A549 (cell line): ENCODE results near the gene ADAMTS16.

Experiments
- CTCF ChIP-seq: fragments of >200 bp; sonication (Bioruptor Twin); formaldehyde crosslinking; IDR thresholded peaks from 3 replicates; pipeline ENCODE4 v1.5.1; 2016
- ESRRA ChIP-seq: fragments of 150-350 bp; IDR thresholded peaks from 2 replicates; pipeline ENCODE4 v1.6.1; 2014; ENCODE audit warnings: mild to moderate bottlenecking, low read length, borderline replicate concordance
- POLR2A ChIP-seq: IDR thresholded peaks from 2 replicates; pipeline ENCODE4 v1.6.1; 2012; ENCODE audit warnings: mild to moderate bottlenecking, low read length
- RAD21 ChIP-seq, 2 experiments: fragments of >200 bp in 1 of 2; sonication (Bioruptor Twin) in 1 of 2; formaldehyde crosslinking in 1 of 2; IDR thresholded peaks in 1 of 2; conservative IDR thresholded peaks in 1 of 2; 2 replicates in 1 of 2; 3 replicates in 1 of 2; pipeline ENCODE4 v1.6.1; 2012 to 2018; ENCODE audit warnings: inconsistent platforms in 1 of 2
- TF ChIP-seq, protein P1 (sequence below): fragments of 450-650 bp; IDR thresholded peaks from 2 replicates; pipeline ENCODE4 v1.6.1; 2014; ENCODE audit warnings: antibody characterized with exemption

DNA sequence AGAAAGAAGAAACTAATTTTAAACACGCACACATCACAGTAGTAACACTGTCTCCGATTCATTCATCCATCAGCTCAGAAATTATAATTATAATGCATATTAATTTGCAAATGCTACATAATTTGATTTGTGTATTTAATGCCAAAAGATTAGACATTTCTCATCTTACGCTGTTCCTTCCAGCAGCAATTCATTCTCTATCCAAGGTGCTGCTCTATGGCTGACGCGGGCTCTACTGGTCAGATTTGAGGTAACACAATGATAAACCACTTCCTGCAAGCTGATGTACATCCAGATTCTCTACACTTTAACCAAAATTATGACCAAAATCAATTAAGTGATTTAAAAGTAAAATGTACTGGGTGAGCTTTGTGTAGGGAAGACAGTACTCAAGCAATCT lies 204.5 kb downstream of the ADAMTS16 start:
- TF ChIP-seq RAD21 (conservative IDR thresholded peaks at IDR 0.05 in 1 of 2, IDR thresholded peaks at IDR 0.05 in 1 of 2) (no peak), CTCF (no peak), ESRRA (no peak), POLR2A (no peak)
- TF ChIP-seq, protein P1, sequence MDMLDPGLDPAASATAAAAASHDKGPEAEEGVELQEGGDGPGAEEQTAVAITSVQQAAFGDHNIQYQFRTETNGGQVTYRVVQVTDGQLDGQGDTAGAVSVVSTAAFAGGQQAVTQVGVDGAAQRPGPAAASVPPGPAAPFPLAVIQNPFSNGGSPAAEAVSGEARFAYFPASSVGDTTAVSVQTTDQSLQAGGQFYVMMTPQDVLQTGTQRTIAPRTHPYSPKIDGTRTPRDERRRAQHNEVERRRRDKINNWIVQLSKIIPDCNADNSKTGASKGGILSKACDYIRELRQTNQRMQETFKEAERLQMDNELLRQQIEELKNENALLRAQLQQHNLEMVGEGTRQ = no peak
